ENCODE measurements around the gene COX8C. TPM values are rescaled to one million over a fixed set of nuclear protein-coding genes. Genes with fewer than 3 reads are reported as not detected.

Gene COX8C
- total RNA-seq, 1 experiment from 2014 or later = not detected

DNA sequence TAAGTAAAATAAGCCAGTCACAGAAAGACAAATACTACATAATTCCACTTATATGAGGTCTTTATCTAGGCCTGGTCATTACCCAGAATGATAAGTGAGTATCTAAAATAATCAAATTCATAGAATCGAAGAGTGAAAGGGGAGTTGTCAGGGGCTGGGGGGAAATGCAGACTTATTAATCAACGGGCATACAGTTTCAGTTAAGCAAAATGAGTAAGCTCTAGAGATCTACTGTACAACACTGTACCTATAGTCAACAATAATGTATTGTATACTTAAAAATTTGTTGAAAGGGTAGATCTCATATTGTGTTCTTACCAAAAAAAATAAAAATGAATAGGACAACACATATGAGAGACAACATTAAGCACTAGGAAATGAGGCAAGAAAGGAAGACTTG, 27.5 kb upstream of the COX8C start:
- H3K36me3 ChIP-seq (ENCODE audit: control insufficient read depth, insufficient read depth, low read length) = no peaks in the 10 kb centered on the region
- intact Hi-C loops (cut with micrococcal nuclease; ENCODE audit: unreplicated experiment) (no loop called here), in situ Hi-C loops (cut with HindIII; ENCODE audit: low pct_unique_long_range_greater_than_20kb, low sequenced_read_pairs) (no loop called here)
- POLR2A ChIA-PET = no interaction called here
- DNase-seq (ENCODE audit: low read depth, low spot score) (no peak), ATAC-seq (no peak)
- no peak overlapping the region for H3K27ac ChIP-seq (ENCODE audit: low read length)
- CTCF ChIA-PET = no interaction called here
- TF ChIP-seq, protein P1, sequence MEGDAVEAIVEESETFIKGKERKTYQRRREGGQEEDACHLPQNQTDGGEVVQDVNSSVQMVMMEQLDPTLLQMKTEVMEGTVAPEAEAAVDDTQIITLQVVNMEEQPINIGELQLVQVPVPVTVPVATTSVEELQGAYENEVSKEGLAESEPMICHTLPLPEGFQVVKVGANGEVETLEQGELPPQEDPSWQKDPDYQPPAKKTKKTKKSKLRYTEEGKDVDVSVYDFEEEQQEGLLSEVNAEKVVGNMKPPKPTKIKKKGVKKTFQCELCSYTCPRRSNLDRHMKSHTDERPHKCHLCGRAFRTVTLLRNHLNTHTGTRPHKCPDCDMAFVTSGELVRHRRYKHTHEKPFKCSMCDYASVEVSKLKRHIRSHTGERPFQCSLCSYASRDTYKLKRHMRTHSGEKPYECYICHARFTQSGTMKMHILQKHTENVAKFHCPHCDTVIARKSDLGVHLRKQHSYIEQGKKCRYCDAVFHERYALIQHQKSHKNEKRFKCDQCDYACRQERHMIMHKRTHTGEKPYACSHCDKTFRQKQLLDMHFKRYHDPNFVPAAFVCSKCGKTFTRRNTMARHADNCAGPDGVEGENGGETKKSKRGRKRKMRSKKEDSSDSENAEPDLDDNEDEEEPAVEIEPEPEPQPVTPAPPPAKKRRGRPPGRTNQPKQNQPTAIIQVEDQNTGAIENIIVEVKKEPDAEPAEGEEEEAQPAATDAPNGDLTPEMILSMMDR (IDR thresholded peaks at IDR 0.05) = no peak
- no peaks in the 10 kb centered on the region for H3K27me3 ChIP-seq (ENCODE audit: control insufficient read depth, insufficient read depth, low read length)
- H3K4me1 ChIP-seq (ENCODE audit: control insufficient read depth, insufficient read depth, low read length) = peaks cover 22% of the 10 kb centered on the region
- no TSS peak for BruUV-seq (replicated peaks)
- no peaks in the 10 kb centered on the region for H3K9me3 ChIP-seq (ENCODE audit: control insufficient read depth, insufficient read depth, low read depth, low read length)
- H3K4me3 ChIP-seq (ENCODE audit: low read depth in 2 of 2, low read length in 2 of 2) = no peak overlapping the region

DNA sequence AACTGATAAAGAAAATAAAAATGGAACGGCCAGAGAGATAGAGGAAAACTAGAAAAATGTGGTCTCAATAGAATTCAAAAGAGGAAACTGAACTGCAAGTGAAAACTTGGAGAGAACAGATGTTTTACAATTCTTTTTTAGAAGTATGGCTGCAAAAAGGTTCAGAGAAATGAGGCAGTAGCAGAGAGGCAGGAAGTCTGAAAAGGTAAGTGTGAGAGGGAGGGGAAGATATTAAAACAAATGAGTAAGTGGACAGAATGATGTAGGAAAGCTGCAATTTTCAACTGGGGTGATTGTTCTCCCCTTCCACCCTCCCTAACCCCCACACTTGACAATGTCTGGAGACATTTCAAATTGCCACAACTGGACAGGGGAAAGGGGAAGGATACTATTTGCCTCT, 27.0 kb upstream of the COX8C start:
- Histone ChIP-seq H3K9me3 (ENCODE audit: control insufficient read depth, insufficient read depth, low read depth, low read length) (no peaks in the 10 kb centered on the region), H3K4me3 (ENCODE audit: low read depth in 2 of 2, low read length in 2 of 2) (no peak overlapping the region), H3K27me3 (ENCODE audit: control insufficient read depth, insufficient read depth, low read length) (no peaks in the 10 kb centered on the region), H3K36me3 (ENCODE audit: control insufficient read depth, insufficient read depth, low read length) (no peaks in the 10 kb centered on the region), H3K4me1 (ENCODE audit: control insufficient read depth, insufficient read depth, low read length) (peaks cover 22% of the 10 kb centered on the region), H3K27ac (ENCODE audit: low read length) (no peak overlapping the region)
- ChIA-PET CTCF (no interaction called here), POLR2A (no interaction called here)
- ATAC-seq (no peak), DNase-seq (ENCODE audit: low read depth, low spot score) (no peak)
- no TSS peak for BruUV-seq (replicated peaks)
- intact Hi-C loops (cut with micrococcal nuclease; ENCODE audit: unreplicated experiment) = no loop called here
- no peak for TF ChIP-seq SIN3A (IDR thresholded peaks at IDR 0.05; ENCODE audit: borderline replicate concordance, insufficient read depth, low read depth, low read length)
- TF ChIP-seq, protein P1 (IDR thresholded peaks at IDR 0.05) = no peak
- TF ChIP-seq, protein P2, sequence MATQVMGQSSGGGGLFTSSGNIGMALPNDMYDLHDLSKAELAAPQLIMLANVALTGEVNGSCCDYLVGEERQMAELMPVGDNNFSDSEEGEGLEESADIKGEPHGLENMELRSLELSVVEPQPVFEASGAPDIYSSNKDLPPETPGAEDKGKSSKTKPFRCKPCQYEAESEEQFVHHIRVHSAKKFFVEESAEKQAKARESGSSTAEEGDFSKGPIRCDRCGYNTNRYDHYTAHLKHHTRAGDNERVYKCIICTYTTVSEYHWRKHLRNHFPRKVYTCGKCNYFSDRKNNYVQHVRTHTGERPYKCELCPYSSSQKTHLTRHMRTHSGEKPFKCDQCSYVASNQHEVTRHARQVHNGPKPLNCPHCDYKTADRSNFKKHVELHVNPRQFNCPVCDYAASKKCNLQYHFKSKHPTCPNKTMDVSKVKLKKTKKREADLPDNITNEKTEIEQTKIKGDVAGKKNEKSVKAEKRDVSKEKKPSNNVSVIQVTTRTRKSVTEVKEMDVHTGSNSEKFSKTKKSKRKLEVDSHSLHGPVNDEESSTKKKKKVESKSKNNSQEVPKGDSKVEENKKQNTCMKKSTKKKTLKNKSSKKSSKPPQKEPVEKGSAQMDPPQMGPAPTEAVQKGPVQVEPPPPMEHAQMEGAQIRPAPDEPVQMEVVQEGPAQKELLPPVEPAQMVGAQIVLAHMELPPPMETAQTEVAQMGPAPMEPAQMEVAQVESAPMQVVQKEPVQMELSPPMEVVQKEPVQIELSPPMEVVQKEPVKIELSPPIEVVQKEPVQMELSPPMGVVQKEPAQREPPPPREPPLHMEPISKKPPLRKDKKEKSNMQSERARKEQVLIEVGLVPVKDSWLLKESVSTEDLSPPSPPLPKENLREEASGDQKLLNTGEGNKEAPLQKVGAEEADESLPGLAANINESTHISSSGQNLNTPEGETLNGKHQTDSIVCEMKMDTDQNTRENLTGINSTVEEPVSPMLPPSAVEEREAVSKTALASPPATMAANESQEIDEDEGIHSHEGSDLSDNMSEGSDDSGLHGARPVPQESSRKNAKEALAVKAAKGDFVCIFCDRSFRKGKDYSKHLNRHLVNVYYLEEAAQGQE (IDR thresholded peaks at IDR 0.05; ENCODE audit: insufficient read depth in 1 of 2, low read depth in 2 of 2, low read length in 1 of 2) = no peak
- TF ChIP-seq TCF7L2 (IDR thresholded peaks at IDR 0.05; ENCODE audit: low read depth, low read length) = no peak
- no peak for TF ChIP-seq POLR2AphosphoS5 (IDR thresholded peaks at IDR 0.05; ENCODE audit: low read depth, low read length)
- in situ Hi-C loops (cut with HindIII; ENCODE audit: low pct_unique_long_range_greater_than_20kb, low sequenced_read_pairs) = no loop called here

DNA sequence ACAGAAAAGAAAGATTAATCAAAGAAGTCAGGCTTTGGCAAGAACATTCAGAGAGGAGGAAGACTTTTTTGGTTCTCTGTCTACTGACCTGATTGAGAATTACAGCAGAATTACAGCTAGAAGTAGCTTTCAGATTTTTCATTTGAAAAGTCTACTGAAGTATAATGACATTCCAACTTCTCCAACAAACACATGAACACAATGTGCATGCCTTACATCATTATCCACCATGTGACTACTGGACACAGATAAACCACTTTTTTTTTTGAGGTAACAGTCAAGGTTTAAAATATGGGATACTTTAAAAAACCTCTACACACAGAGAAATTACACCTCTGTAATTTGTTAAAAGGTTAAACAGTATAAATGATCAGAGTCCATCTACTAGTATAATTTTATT, 26.5 kb upstream of the COX8C start:
- in situ Hi-C loops (cut with HindIII; ENCODE audit: low pct_unique_long_range_greater_than_20kb, low sequenced_read_pairs) (no loop called here), intact Hi-C loops (cut with micrococcal nuclease; ENCODE audit: unreplicated experiment) (no loop called here)
- no TSS peak for BruUV-seq (replicated peaks)
- no peak for TF ChIP-seq SIN3A (IDR thresholded peaks at IDR 0.05; ENCODE audit: borderline replicate concordance, insufficient read depth, low read depth, low read length)
- TF ChIP-seq TCF7L2 (IDR thresholded peaks at IDR 0.05; ENCODE audit: low read depth, low read length) = no peak
- no peak for TF ChIP-seq POLR2AphosphoS5 (IDR thresholded peaks at IDR 0.05; ENCODE audit: low read depth, low read length)
- TF ChIP-seq, protein P1 (IDR thresholded peaks at IDR 0.05) = no peak
- TF ChIP-seq, protein P2 (IDR thresholded peaks at IDR 0.05; ENCODE audit: insufficient read depth in 1 of 2, low read depth in 2 of 2, low read length in 1 of 2) = no peak
- H3K36me3 ChIP-seq (ENCODE audit: control insufficient read depth, insufficient read depth, low read length) = no peaks in the 10 kb centered on the region
- no peaks in the 10 kb centered on the region for H3K9me3 ChIP-seq (ENCODE audit: control insufficient read depth, insufficient read depth, low read depth, low read length)
- ChIA-PET CTCF (no interaction called here), POLR2A (no interaction called here)
- H3K4me1 ChIP-seq (ENCODE audit: control insufficient read depth, insufficient read depth, low read length) = peaks cover 22% of the 10 kb centered on the region
- no peak overlapping the region for H3K4me3 ChIP-seq (ENCODE audit: low read depth in 2 of 2, low read length in 2 of 2)
- ATAC-seq = no peak
- H3K27ac ChIP-seq (ENCODE audit: low read length) = no peak overlapping the region
- H3K27me3 ChIP-seq (ENCODE audit: control insufficient read depth, insufficient read depth, low read length) = no peaks in the 10 kb centered on the region
- DNase-seq (ENCODE audit: low read depth, low spot score) = no peak
